Neutrophil (primary cell): Measurements from ENCODE around the gene DAP3.
"Not testable (repeated sequence)": the region's sequence is repeated elsewhere in the genome, so short reads cannot be mapped to it uniquely, and the experiment has no call there.

Experiments used
- H3K27ac ChIP-seq: fragments of 200-600 bp; sonication (generic); 2 replicates; pipeline ENCODE4 v1.5.1; 2016; ENCODE audit warnings: mild to moderate bottlenecking, moderate library complexity
- H3K27me3 ChIP-seq: fragments of 200-600 bp; sonication (generic); 2 replicates; pipeline ENCODE4 v1.6.0; 2016; ENCODE audit warnings: mild to moderate bottlenecking
- H3K36me3 ChIP-seq: fragments of 200-600 bp; sonication (generic); 2 replicates; pipeline ENCODE4 v1.5.1; 2017
- H3K4me1 ChIP-seq, 2 experiments: fragments of 200-600 bp in 1 of 2; sonication (generic) in 1 of 2; 1 replicate in 1 of 2; 2 replicates in 1 of 2; pipeline versions ENCODE4 v1.5.1 to v1.6.1; 2013 to 2016; ENCODE audit warnings: low read depth in 1 of 2, low read length in 1 of 2, mild to moderate bottlenecking in 1 of 2, moderate library complexity in 1 of 2; ENCODE audit not compliant: control insufficient read depth in 1 of 2, insufficient read depth in 1 of 2
- H3K4me3 ChIP-seq, 2 experiments: fragments of 200-600 bp in 1 of 2; sonication (generic) in 1 of 2; 1 replicate in 1 of 2; 2 replicates in 1 of 2; pipeline ENCODE4 v1.5.1; 2013 to 2016; ENCODE audit warnings: low read depth in 1 of 2, low read length in 1 of 2, mild to moderate bottlenecking in 1 of 2, moderate library complexity in 1 of 2
- H3K9me3 ChIP-seq: fragments of 200-600 bp; sonication (generic); 2 replicates; pipeline ENCODE4 v1.5.1; 2016
- CTCF ChIP-seq: fragments of 200-600 bp; sonication (generic); IDR thresholded peaks from 2 replicates; pipeline ENCODE4 v1.5.1; 2016; ENCODE audit warnings: antibody characterized with exemption

Gene DAP3

GRCh38 chr1:155691992-155692528 lies 3.2 kb downstream of the DAP3 start:
- peaks cover 6 to 10% of the 10 kb centered on the region in 2 experiments for H3K4me1 ChIP-seq
- H3K36me3 ChIP-seq: no peaks in the 10 kb centered on the region
- no peak overlapping the region for H3K27ac ChIP-seq
- H3K27me3 ChIP-seq: no peaks in the 10 kb centered on the region
- H3K9me3 ChIP-seq: no peaks in the 10 kb centered on the region
- H3K4me3 ChIP-seq: no peak overlapping the region
- TF ChIP-seq CTCF: no peak

GRCh38 chr1:155694167-155694566 lies 5.3 kb downstream of the DAP3 start:
- H3K9me3 ChIP-seq: no peaks in the 10 kb centered on the region
- H3K27me3 ChIP-seq: no peaks in the 10 kb centered on the region
- no peak overlapping the region for H3K4me3 ChIP-seq
- H3K4me1 ChIP-seq: peaks cover 6 to 10% of the 10 kb centered on the region in 2 experiments
- H3K36me3 ChIP-seq: no peaks in the 10 kb centered on the region
- no peak overlapping the region for H3K27ac ChIP-seq
- no peak for TF ChIP-seq CTCF

GRCh38 chr1:155695072-155695471 lies 6.2 kb downstream of the DAP3 start:
- no peaks in the 10 kb centered on the region for H3K36me3 ChIP-seq
- no peak for TF ChIP-seq CTCF
- H3K27ac ChIP-seq: no peak overlapping the region
- no peaks in the 10 kb centered on the region for H3K9me3 ChIP-seq
- H3K27me3 ChIP-seq: no peaks in the 10 kb centered on the region
- no peak overlapping the region for H3K4me3 ChIP-seq
- H3K4me1 ChIP-seq: peaks cover 0 to under 1% of the 10 kb centered on the region in 2 experiments

- H3K27ac ChIP-seq: no peak overlapping the region
- TF ChIP-seq CTCF: no peak
- no peaks in the 10 kb centered on the region for H3K9me3 ChIP-seq
- no peaks in the 10 kb centered on the region for H3K36me3 ChIP-seq
- H3K4me3 ChIP-seq: no peak overlapping the region
- no peaks in the 10 kb centered on the region for H3K27me3 ChIP-seq
- no peaks in the 10 kb centered on the region for H3K4me1 ChIP-seq
Measured at GRCh38 chr1:155695608-155696007, 6.7 kb downstream of the DAP3 start.

GRCh38 chr1:155696524-155696923 lies 7.6 kb downstream of the DAP3 start:
- TF ChIP-seq CTCF: no peak

GRCh38 chr1:155697046-155697445 lies 8.2 kb downstream of the DAP3 start:
- no peak for TF ChIP-seq CTCF
- no peaks in the 10 kb centered on the region for H3K9me3 ChIP-seq
- H3K36me3 ChIP-seq: no peaks in the 10 kb centered on the region
- no peak overlapping the region for H3K27ac ChIP-seq
- H3K4me1 ChIP-seq: no peaks in the 10 kb centered on the region
- no peak overlapping the region for H3K4me3 ChIP-seq
- H3K27me3 ChIP-seq: no peaks in the 10 kb centered on the region

More at GRCh38 chr1:155696524-155696923, 7.6 kb downstream of the DAP3 start:
- H3K36me3 ChIP-seq: no peaks in the 10 kb centered on the region
- no peak overlapping the region for H3K27ac ChIP-seq
- H3K9me3 ChIP-seq: no peaks in the 10 kb centered on the region
- no peaks in the 10 kb centered on the region for H3K4me1 ChIP-seq
- no peak overlapping the region for H3K4me3 ChIP-seq
- H3K27me3 ChIP-seq: no peaks in the 10 kb centered on the region

- H3K27me3 ChIP-seq, H3K4me1 ChIP-seq, H3K27ac ChIP-seq, H3K9me3 ChIP-seq, H3K36me3 ChIP-seq, H3K4me3 ChIP-seq: not testable (repeated sequence)
Measured at GRCh38 chr1:155697616-155698015, 8.7 kb downstream of the DAP3 start.
